NCI-H1930 (cell line): ENCODE measurements around the gene SHANK3.

Source experiments
- DNase-seq, 2 experiments: peaks; one replicate each; lab custom pipeline; 2025; lab: John Stamatoyannopoulos, UW

The SHANK3 gene

GRCh38 chr22:50713571-50714056 is 41.0 kb downstream of the SHANK3 start:
- no peak for DNase-seq

- DNase-seq: no peak
Measured at GRCh38 chr22:50714150-50714549, 41.5 kb downstream of the SHANK3 start.

GRCh38 chr22:50714631-50715179 is 42.1 kb downstream of the SHANK3 start:
- DNase-seq: no peak

- DNase-seq: no peak
Measured at GRCh38 chr22:50715250-50715649, 42.6 kb downstream of the SHANK3 start.

- no peak for DNase-seq
Measured at GRCh38 chr22:50715776-50716175, 43.2 kb downstream of the SHANK3 start.

GRCh38 chr22:50716290-50717024 is 43.8 kb downstream of the SHANK3 start:
- DNase-seq: no peak

- no peak for DNase-seq
Measured at GRCh38 chr22:50717709-50718351, 45.2 kb downstream of the SHANK3 start.

- no peak for DNase-seq
Measured at GRCh38 chr22:50718352-50718709, 45.7 kb downstream of the SHANK3 start.

GRCh38 chr22:50719814-50720300 is 47.2 kb downstream of the SHANK3 start:
- DNase-seq: no peak

GRCh38 chr22:50720301-50721256 is 48.0 kb downstream of the SHANK3 start:
- no peak for DNase-seq

GRCh38 chr22:50721257-50721844 is 48.7 kb downstream of the SHANK3 start:
- no peak for DNase-seq

- DNase-seq: no peak
Measured at GRCh38 chr22:50722048-50722701, 49.6 kb downstream of the SHANK3 start.
